Left cardiac atrium (tissue), 4 donors: ENCODE results near the gene CTNND2. TPM values are rescaled to one million over a fixed set of nuclear protein-coding genes. Genes with fewer than 3 reads are reported as not detected.
A peak's percentile ranks its signal among the peaks of the same experiment; 100 is the strongest.

Experiments used
- ATAC-seq, 2 donors: fragments of 200-7000 bp; cut with Tn5 transposase; one replicate each; pipeline ENCODE4 v1.9.1; 2020; ENCODE audit warnings: mild to moderate bottlenecking in 2 of 2, moderate library complexity in 2 of 2
- DNase-seq: peaks from one replicate; pipeline ENCODE4 v3.0.0-alpha.2; 2020
- intact Hi-C, 2 donors: fragments of 100-400 bp; cut with DNase I; formaldehyde crosslinking; loops; one replicate each; pipeline versions ENCODE4 v1.14.1 to v1.15.1; 2022 to 2023
- total RNA-seq, 2 donors: library from RNA; stranded (reverse); fragmentation: NEBNext Ultra II Directional; extraction: Animal tissue kit (Norgen Biotek cat#: 25700); gene quantifications; one replicate each; pipeline ENCODE4 v1.2.1, GENCODE V29; 2021
- donor health status: DM: no; HTN: yes; CAD: no.
- donor health status: DM: no; HTN: yes; CAD: no; lungs with severe emphysema.
- donor health status: DM: yes; HTN: yes; CAD: no.
- donor health status: Dilated cardiomyopathy.

CTNND2 gene
- total RNA-seq, 2 donors from 2014 or later, result 4.8 to 11.6 TPM

- ATAC-seq (no peak), DNase-seq (no peak)
- intact Hi-C loops, result loop anchor here in 1 of 2 donors (10.0 kb wide), 1 partner anchor 171 kb away; no protein-coding TSS in a partner anchor
Observed at GRCh38 chr5:10984021-10984715, 920.1 kb downstream of the CTNND2 start.

- no peak for DNase-seq
- no peak for ATAC-seq
- intact Hi-C loops, result loop anchor here in 1 of 2 donors (10.0 kb wide), 1 partner anchor 172 kb away; no protein-coding TSS in a partner anchor
Observed at GRCh38 chr5:10982626-10983025, 921.6 kb downstream of the CTNND2 start.

GRCh38 chr5:10981932-10982331, 922.3 kb downstream of the CTNND2 start:
- ATAC-seq, result no peak
- no peak for DNase-seq
- intact Hi-C loops, result loop anchor here in 1 of 2 donors (10.0 kb wide), 1 partner anchor 173 kb away; no protein-coding TSS in a partner anchor

GRCh38 chr5:10977011-10977410, 927.2 kb downstream of the CTNND2 start:
- peak in 1 of 2 donors; percentile 34 for ATAC-seq
- DNase-seq, result no peak
- intact Hi-C loops, result loop anchor here in 1 of 2 donors (10.0 kb wide), 1 partner anchor 282 kb away; no protein-coding TSS in a partner anchor

GRCh38 chr5:10975945-10976344, 928.3 kb downstream of the CTNND2 start:
- DNase-seq, result no peak
- intact Hi-C loops, result loop anchor here in 1 of 2 donors (10.0 kb wide), 1 partner anchor 281 kb away; no protein-coding TSS in a partner anchor
- ATAC-seq, result no peak

- intact Hi-C loops, result loop anchor here in 1 of 2 donors (10.0 kb wide), 1 partner anchor 280 kb away; no protein-coding TSS in a partner anchor
- no peak for ATAC-seq
- DNase-seq, result no peak
Observed at GRCh38 chr5:10974850-10975249, 929.4 kb downstream of the CTNND2 start.

GRCh38 chr5:10973316-10973715, 930.9 kb downstream of the CTNND2 start:
- intact Hi-C loops, result loop anchor here in 1 of 2 donors (10.0 kb wide), 1 partner anchor 279 kb away; no protein-coding TSS in a partner anchor
- ATAC-seq (no peak), DNase-seq (no peak)

- intact Hi-C loops, result loop anchor here in 1 of 2 donors (10.0 kb wide), 1 partner anchor 275 kb away; no protein-coding TSS in a partner anchor
- ATAC-seq, result no peak
- DNase-seq, result no peak
Observed at GRCh38 chr5:10969684-10970180, 934.5 kb downstream of the CTNND2 start.

- intact Hi-C loops, result no loop called here
- DNase-seq (no peak), ATAC-seq (no peak)
Observed at GRCh38 chr5:10964806-10965205, 939.4 kb downstream of the CTNND2 start.

GRCh38 chr5:10958728-10959127, 945.5 kb downstream of the CTNND2 start:
- DNase-seq (no peak), ATAC-seq (no peak)
- intact Hi-C loops, result no loop called here

- no peak for ATAC-seq
- no peak for DNase-seq
- intact Hi-C loops, result no loop called here
Observed at GRCh38 chr5:10949856-10950630, 954.2 kb downstream of the CTNND2 start.

- intact Hi-C loops, result no loop called here
- DNase-seq (no peak), ATAC-seq (no peak)
Observed at GRCh38 chr5:10946050-10946449, 958.2 kb downstream of the CTNND2 start.

- DNase-seq (no peak), ATAC-seq (no peak)
- intact Hi-C loops, result no loop called here
Observed at GRCh38 chr5:10941900-10942299, 962.3 kb downstream of the CTNND2 start.

GRCh38 chr5:10936081-10936855, 968.0 kb downstream of the CTNND2 start:
- intact Hi-C loops, result no loop called here
- ATAC-seq, result no peak
- DNase-seq, result no peak

GRCh38 chr5:10935536-10935935, 968.7 kb downstream of the CTNND2 start:
- ATAC-seq (no peak), DNase-seq (no peak)
- intact Hi-C loops, result no loop called here

- ATAC-seq (no peak), DNase-seq (no peak)
- intact Hi-C loops, result no loop called here
Observed at GRCh38 chr5:10934783-10935355, 969.4 kb downstream of the CTNND2 start.

GRCh38 chr5:10933121-10933520, 971.1 kb downstream of the CTNND2 start:
- ATAC-seq, result no peak
- intact Hi-C loops, result no loop called here
- DNase-seq, result no peak

- DNase-seq, result no peak
- ATAC-seq, result no peak
- intact Hi-C loops, result no loop called here
Observed at GRCh38 chr5:10932426-10932825, 971.8 kb downstream of the CTNND2 start.

- intact Hi-C loops, result no loop called here
- DNase-seq (no peak), ATAC-seq (no peak)
Observed at GRCh38 chr5:10927608-10928007, 976.6 kb downstream of the CTNND2 start.
